K562 (cell line): ENCODE data around the gene GET3. TPM values are rescaled to one million over a fixed set of nuclear protein-coding genes. Genes with fewer than 3 reads are reported as not detected.

Experiments used
- BRD9 ChIP-seq: fragments of 450-650 bp; IDR thresholded peaks from 2 replicates; pipeline ENCODE4 v1.6.1; 2018; ENCODE audit warnings: low read depth; ENCODE audit not compliant: partially characterized antibody
- CHD7 ChIP-seq: fragments of 200-600 bp; sonication (generic); IDR thresholded peaks from one replicate; pipeline ENCODE4 v1.6.1; 2012; ENCODE audit warnings: mild to moderate bottlenecking, low read depth, low read length, inconsistent platforms
- MED1 ChIP-seq: sonication (generic); formaldehyde crosslinking; IDR thresholded peaks from 2 replicates; pipeline ENCODE4 v1.8.1; 2023; ENCODE audit warnings: missing genetic modification reagents, borderline replicate concordance
- POLR2AphosphoS2 ChIP-seq: IDR thresholded peaks from 2 replicates; pipeline ENCODE4 v1.6.1; 2012; ENCODE audit warnings: low read length, improper control_type of control experiment
- PTRF ChIP-seq: fragments of 450-650 bp; IDR thresholded peaks from 2 replicates; pipeline ENCODE4 v1.6.1; 2016; ENCODE audit warnings: mild to moderate bottlenecking, missing genetic modification characterization, missing compliant biosample characterization
- SMARCA5 ChIP-seq: fragments of 450-650 bp; IDR thresholded peaks from 2 replicates; pipeline ENCODE4 v1.6.1; 2016
- TAF9B ChIP-seq: fragments of 450-650 bp; IDR thresholded peaks from 2 replicates; pipeline ENCODE4 v1.6.1; 2018; ENCODE audit warnings: mild to moderate bottlenecking; ENCODE audit not compliant: partially characterized antibody
- ZC3H4 ChIP-seq: sonication (generic); formaldehyde crosslinking; IDR thresholded peaks from 2 replicates; pipeline ENCODE4 v1.9.0; 2021; ENCODE audit warnings: missing genetic modification reagents, borderline replicate concordance
- ZNF3 ChIP-seq: fragments of 250-450 bp; sonication (Bioruptor Pico); IDR thresholded peaks from 2 replicates; pipeline ENCODE4 v1.5.0; 2021; ENCODE audit warnings: mild to moderate bottlenecking, moderate library complexity
- ZNF592 ChIP-seq: fragments of 450-650 bp; IDR thresholded peaks from 2 replicates; pipeline ENCODE4 v1.6.1; 2017; ENCODE audit warnings: antibody characterized with exemption, mild to moderate bottlenecking
- polyA plus RNA-seq, 8 experiments: library from polyadenylated mRNA; depleted of rRNA in 4 of 8; stranded (reverse) in 5 of 8; unstranded in 3 of 8; fragments of >200 nt; fragmentation: Nextera tagmentation in 2 of 8; fragmentation: Illumina TruSeq in 1 of 8; extraction: Ambion mirVana in 2 of 8; extraction: Trizol in 1 of 8; gene quantifications; 2 replicates each; pipeline versions ENCODE4 v1.2.1 to v1.2.3, GENCODE V29; 2011 to 2014; ENCODE audit warnings: inconsistent platforms in 1 of 8, missing spikeins in 1 of 8
- total RNA-seq, 7 experiments: library from RNA; depleted of rRNA in 6 of 7; stranded (reverse); fragments of >200 nt in 6 of 7; fragmentation: Illumina TruSeq in 2 of 7; extraction: Trizol in 2 of 7; gene quantifications; 2 replicates each; pipeline versions ENCODE4 v1.2.1 to v1.2.3, GENCODE V29; 2011 to 2021; ENCODE audit warnings: low replicate concordance in 1 of 7

The GET3 gene
- total and polyA plus RNA-seq, 9 of the 15 experiments (the other 6 are each of a cell fraction or from before 2014, with no cell fraction given): 8.3 to 83.5 (median 51.8) TPM

GRCh38 chr19:12777217-12778016, 40.1 kb downstream of the GET3 start (continued):
- TF ChIP-seq ZNF3 (CRISPR knock-in tag) (no peak), ZC3H4 (CRISPR knock-in tag) (no peak), BRD9 (peak; percentile 45), SMARCA5 (no peak), CHD7 (no peak), ZNF592 (peak; percentile 59), MED1 (CRISPR knock-in tag) (no peak), POLR2AphosphoS2 (no peak), PTRF (no peak), TAF9B (no peak)
